GM19328 (cell line): ENCODE results near the gene MAP2K6.

Experiments used
- ATAC-seq: cut with Tn5 transposase; IDR thresholded peaks from one replicate; pipeline ENCODE4 v1.9.1; 2021; ENCODE audit warnings: mild to moderate bottlenecking, moderate library complexity; ENCODE audit not compliant: unreplicated experiment

The MAP2K6 gene

DNA sequence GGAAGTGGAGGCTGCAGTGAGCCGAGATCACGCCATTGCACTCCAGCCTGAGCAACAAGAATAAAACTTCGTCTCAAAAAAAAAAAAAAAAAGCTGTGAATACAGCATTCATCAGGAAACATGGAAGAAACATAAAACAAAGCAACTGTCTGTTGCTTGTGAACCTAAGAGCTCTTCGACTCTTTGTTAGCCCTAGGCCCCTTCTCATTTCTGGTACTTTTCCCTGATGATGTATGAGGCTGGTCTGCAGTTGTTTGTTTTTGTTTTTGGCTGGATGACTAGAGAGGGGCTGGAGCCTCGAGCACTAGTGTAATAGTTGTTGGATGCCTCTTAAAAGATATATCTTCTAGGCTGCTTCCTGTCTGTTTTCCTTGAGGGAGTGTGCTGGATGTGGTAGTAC is 113.5 kb downstream of the MAP2K6 start:
- no peak for ATAC-seq

DNA sequence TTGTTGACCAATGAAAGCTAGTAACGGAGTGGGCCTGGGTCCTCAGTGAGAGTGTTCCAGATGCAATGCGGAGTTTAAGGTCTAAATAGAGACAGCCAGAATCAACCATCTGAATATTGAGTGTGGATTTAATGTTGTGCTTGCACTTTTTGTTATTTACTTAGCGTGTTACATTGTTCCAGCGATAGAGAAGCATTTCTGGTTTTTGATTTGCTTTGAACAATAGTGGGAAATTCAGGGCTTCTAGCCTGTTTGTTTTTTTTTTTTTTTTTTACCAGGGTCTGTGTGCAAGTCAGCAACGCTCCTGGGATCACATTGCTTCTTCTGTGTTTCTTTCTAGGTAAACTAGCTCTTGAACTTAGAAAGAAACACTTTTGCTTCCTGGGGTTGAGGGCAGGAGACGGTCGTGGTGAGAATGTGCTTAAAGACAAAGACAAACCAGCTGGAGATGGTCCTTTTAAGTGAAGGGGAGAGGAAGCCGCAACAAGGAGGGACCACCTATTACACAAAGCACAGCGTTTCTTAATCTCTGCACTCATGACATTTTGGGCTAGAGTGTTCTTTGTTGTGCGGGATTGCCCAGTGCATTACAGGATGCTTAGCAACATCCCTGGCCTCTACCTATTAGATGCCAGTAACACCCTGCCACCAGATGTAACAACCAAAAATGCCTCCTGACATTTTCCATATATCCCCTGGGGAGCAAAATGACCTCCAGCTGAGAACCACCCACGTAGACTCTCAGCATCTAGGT is 119.2 kb downstream of the MAP2K6 start:
- no peak for ATAC-seq

DNA sequence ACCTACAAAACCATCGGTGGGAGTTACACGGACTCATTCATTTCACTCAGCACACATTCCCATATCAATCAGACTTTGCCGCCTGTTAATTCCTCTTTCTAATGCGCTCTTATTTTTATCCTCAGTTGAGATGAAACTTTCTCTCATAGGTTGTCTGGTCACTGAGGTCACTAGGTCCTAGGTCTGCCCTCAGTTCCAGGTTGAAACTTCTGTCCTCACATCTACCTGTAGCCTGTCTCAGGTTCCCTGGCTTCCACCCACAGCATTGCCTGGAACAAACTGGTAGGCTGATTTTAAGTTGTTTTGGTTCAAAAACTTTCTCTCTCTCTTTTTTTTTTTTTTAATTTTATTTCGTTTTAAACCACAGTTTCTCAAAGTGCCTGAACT is 119.7 kb downstream of the MAP2K6 start:
- no peak for ATAC-seq

- ATAC-seq: no peak
Observed at GRCh38 chr17:69535016-69535570, 120.6 kb downstream of the MAP2K6 start.

DNA sequence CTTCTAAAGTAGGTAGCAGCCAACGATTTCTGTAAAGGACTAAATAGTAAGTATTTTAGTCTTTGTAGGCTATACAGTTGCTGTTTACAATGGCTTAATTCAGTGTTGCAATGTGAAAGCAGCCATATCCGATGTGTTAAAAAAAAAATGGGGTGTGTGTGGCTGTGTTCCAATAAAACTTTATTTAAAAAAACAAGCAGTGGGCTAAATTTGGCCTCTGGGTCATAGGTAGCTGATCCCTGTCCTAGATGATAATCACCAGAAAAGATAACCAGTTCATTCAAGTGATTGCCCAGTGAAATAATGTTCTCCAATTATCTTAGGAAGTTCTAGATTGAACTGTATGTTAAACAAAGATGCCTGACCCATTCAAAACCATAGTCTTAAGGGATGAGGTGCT is 124.3 kb downstream of the MAP2K6 start:
- no peak for ATAC-seq

DNA sequence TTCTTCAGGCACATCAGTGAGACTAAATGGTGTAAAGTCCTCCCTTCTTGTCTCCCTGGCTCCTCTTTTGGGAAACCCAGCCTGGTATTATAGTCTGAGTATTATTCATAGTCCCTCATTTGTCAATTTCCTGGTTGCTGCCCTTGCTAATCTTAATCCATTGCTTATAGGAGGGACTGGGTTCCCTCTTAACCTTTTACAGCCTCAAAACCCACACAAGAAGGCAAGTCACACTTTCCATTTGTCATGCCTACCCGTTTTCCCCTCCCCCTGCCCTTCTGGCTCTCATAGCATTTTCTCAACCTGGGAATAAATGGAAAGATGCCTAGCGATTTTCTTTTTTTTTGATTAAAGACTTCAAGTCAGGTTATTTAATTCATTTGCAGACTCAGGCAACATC is 124.8 kb downstream of the MAP2K6 start:
- no peak for ATAC-seq

DNA sequence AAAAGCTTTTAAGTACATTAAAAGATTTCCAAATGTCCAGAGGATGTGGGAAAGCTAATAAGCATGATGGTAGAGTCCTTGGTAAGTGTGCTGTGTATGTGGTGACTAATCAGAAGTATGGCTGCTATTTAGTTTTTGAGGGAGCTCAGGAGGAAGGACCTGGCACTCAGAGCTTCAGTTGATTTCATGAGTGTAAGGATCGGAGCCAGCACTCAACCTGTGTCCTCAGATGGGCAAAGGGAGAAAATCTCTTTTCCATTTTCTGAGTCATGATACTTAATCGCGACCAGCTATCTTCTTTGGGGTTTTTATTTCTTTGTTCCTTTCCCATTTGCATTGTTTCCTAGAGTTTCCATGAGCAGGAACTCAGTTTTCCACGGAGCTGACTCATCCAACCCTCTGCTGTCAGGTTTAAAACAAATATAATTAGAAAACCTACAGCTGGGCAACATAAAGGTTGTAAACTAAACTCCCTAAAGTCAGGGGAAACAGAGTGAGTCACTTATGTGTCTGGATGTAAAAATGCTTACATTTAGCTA is 125.4 kb downstream of the MAP2K6 start:
- no peak for ATAC-seq

GRCh38 chr17:69540356-69540755 is 125.9 kb downstream of the MAP2K6 start:
- ATAC-seq: no peak

DNA sequence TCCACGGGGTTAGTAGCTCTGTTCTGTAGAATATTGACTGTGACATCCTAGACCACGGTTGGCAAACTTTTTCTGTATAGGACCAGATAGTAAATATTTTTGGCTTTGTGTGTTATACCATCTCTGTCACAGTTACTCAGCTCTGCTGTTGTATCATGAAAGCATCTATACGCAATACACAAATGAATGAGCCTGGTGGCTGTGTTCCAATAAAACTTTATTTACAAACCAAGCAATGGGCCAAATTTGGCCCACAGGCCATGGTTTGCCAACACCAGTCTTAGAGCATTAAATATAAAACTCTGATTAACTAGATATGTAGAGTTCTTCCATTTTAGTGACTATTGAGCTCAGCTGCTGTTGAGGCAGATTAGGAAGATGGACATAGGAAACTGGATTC is 132.7 kb downstream of the MAP2K6 start:
- no peak for ATAC-seq

GRCh38 chr17:69547947-69548346 is 133.4 kb downstream of the MAP2K6 start:
- no peak for ATAC-seq

DNA sequence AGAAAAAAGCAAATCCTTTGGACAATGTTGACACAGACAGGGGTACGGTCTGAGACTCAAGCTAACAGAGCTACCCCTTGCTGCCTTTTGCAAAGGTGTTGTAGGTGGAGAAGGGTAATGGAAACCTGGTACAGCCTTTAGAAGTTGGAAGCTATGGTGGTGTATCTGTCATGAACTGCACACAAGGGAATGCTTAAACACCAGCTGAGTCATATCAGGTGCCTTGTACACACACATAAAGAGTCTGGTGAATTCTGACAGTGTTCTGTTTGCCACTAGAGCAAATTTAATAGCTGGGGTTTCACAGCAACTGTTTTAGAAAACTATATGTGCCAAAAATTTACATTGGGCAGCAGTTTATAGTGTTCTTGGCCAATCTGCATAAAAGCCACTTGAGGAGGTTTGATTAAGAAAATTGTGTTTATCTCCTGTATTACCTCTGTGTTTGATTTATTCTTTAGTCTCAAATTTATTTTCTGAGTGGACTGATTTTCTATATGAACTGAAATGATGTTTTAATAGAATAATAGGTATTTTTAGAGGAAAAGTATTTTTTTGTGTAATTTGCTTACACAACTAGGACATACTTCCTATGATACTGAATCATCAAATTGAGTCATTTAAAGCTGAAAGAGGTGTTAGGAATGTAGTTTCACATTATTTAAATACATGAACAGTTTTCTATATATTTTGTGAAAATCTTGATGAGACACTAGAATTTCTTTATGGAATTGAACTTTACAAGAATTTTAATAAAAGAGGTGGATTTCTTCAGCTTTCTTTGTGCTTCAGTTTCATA is 136.9 kb downstream of the MAP2K6 start:
- no peak for ATAC-seq

- ATAC-seq: no peak
Observed at GRCh38 chr17:69552986-69553667, 138.6 kb downstream of the MAP2K6 start.

DNA sequence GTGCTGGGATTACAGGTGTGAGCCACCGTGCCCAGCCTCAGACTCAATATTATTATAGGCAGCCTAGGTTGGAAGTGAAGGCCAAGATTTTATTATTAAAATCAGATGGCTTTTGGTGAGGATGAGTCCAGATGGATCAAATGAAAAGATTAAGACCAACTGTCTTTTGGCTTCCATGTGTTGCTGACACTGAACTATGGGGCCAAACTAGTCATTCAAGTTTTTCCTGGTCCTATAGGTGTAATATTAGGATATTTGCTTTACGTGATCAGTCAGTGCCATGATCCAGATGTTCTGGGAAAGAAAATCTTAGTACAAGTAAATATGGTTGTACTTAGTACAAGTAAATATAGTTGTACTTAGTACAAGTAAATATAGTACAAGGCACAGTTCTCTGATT is 140.6 kb downstream of the MAP2K6 start:
- no peak for ATAC-seq

- no peak for ATAC-seq
Observed at GRCh38 chr17:69557339-69557738, 142.8 kb downstream of the MAP2K6 start.

GRCh38 chr17:69558796-69559195 is 144.3 kb downstream of the MAP2K6 start:
- ATAC-seq: no peak

DNA sequence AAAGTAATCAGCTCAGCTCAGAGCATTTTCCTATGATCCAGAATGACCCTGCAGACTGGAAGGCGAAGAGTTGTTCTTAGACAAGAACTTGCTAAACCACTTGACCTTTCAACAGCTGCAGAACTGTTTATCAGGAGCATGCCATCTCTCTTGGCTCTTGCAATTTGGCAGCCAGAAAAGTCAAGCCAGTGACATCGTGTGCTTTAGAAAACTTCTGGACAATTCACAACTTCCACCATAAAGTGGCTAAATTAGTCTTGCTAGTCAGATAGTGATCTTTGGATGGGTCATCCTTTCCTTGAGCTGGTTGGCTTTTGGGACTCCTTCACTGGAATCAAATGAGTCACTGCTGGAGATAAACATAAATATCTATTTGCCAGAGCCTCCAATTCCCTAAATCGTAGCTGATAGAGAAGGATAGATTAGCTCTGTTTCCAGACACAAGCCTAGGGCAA is 146.5 kb downstream of the MAP2K6 start:
- ATAC-seq: no peak

- no peak for ATAC-seq
Observed at GRCh38 chr17:69561462-69561861, 147.0 kb downstream of the MAP2K6 start.

DNA sequence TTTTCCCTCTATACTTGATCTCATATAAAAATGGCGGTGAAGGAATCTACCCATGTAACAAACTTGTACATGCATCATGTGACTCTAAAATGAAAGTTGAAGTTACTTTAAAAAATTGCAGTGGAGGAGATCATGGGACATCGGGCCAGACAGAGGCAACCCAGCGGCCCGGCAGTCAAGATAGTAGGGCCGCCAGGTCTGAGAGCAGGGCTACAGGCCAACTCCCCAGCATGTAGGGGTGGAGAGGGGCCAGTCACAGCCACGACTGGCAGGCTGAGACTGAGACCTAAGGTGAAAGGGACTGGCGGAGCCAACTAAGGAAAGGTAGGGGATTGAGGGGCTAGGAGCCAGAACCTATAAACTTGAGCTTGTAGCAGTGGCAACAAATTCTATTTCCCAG is 150.9 kb downstream of the MAP2K6 start:
- ATAC-seq: no peak

DNA sequence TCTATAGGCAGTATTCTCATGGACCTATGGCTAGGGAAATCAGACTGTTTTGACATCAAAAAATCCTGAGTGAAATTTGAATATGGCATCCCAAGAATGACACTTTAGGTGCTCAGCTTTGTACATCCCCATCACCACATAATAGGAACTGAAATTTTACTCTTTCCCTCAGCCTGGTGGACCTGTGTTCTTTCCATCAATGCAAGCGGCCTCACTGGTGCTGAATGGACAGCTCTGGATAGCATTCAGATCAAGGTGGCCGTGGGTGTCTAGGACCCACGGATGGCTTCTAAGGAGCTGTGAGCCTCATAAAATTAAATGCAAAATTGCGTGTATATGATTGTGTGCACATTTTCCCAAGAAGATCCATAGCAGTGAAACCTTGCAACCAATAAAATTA is 152.6 kb downstream of the MAP2K6 start:
- no peak for ATAC-seq

DNA sequence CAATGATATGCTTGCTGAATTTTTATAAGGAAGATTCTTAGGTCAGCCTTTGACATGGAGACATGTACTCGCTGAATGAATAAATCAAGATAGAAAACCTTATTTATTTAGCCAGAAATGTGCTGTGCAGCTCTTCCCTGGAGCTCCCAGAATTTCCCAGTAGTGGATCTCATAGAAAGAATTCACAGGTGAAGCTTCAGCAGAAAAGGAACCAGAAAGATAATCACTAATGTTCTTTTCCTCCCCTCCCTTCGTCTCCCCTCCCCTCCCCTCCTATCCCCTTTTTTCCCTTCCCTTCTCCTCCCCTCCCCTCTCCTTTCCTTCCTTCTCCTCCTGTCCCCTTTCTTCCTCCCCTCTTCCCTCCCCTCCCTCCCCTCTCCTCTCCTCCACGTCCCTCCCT is 158.2 kb downstream of the MAP2K6 start:
- no peak for ATAC-seq

DNA sequence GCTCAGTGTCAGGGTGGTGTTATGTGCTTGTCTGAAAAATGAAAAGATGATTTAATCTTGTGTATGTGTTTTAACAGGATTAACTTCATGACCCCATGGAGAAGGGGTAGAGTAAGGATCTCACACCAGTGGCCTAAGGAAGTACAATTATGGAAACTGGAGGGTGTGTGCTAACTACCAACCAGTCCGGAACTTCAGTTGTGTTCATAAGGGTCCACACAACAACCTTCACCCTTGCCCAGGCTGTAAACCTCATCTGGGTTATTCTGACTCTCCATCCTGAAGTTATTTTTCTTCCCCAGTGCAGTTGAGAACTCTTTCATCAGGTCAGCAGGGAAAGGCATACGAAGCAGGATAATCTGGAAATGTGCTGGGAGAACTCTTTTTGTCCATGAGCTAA is 158.9 kb downstream of the MAP2K6 start:
- ATAC-seq: no peak
